PC-9 (cell line): ENCODE data around the gene ZFHX3.

Source experiments
- EZH2 ChIP-seq: fragments of 200-600 bp; sonication (generic); IDR thresholded peaks from 2 replicates; pipeline ENCODE4 v1.8.0; 2017; ENCODE audit warnings: antibody characterized with exemption, low read depth
- TF ChIP-seq, protein P1 (sequence below): fragments of 200-600 bp; sonication (generic); conservative IDR thresholded peaks from 2 replicates; pipeline ENCODE4 v1.6.1; 2017; ENCODE audit warnings: mixed run types, antibody characterized with exemption, mild to moderate bottlenecking, moderate library complexity

DNA sequence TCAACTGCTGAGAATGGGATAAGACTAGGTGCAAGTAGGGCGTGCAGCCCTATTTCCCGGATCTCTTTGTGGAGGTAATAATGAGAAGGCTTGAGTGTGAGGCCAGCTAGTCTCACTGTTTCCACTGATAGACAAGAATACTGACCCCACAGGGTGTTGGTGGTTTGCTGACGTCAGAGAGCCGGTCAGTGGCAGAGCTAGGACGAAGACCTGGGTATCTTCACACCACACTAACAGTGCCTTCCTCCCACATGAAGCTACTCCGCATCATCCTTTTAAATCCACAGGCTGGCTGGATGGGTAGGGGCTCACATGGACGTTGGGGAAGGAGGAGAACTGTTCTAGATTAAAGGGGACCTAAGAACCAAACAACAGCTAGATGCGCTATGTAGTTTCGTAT is 68.0 kb downstream of the ZFHX3 start:
- TF ChIP-seq, protein P1, sequence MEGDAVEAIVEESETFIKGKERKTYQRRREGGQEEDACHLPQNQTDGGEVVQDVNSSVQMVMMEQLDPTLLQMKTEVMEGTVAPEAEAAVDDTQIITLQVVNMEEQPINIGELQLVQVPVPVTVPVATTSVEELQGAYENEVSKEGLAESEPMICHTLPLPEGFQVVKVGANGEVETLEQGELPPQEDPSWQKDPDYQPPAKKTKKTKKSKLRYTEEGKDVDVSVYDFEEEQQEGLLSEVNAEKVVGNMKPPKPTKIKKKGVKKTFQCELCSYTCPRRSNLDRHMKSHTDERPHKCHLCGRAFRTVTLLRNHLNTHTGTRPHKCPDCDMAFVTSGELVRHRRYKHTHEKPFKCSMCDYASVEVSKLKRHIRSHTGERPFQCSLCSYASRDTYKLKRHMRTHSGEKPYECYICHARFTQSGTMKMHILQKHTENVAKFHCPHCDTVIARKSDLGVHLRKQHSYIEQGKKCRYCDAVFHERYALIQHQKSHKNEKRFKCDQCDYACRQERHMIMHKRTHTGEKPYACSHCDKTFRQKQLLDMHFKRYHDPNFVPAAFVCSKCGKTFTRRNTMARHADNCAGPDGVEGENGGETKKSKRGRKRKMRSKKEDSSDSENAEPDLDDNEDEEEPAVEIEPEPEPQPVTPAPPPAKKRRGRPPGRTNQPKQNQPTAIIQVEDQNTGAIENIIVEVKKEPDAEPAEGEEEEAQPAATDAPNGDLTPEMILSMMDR: no peak
- TF ChIP-seq EZH2: no peak
